ENCODE results near the gene PBX1. TPM values are rescaled to one million over a fixed set of nuclear protein-coding genes. Genes with fewer than 3 reads are reported as not detected.
A peak's percentile ranks its signal among the peaks of the same experiment; 100 is the strongest.

The PBX1 gene
- total and polyA plus RNA-seq, 2 donors from 2014 or later: 14.9 to 91.5 TPM

- Histone ChIP-seq H3K9ac (ENCODE audit: low read length in 3 of 3) (peak overlapping the region; percentile 49 to 95 (median 68)), H3K27ac (ENCODE audit: low read depth in 2 of 2, low read length in 2 of 2) (peak overlapping the region; percentile 35 to 44), H3K4me1 (ENCODE audit: control insufficient read depth in 2 of 3, insufficient read depth in 2 of 3, low read depth in 1 of 3, low read length in 3 of 3) (peaks cover 0 to 13% (median 3%) of the 10 kb centered on the region in 3 donors), H3K9me3 (ENCODE audit: control insufficient read depth in 2 of 3, insufficient read depth in 1 of 3, low read length in 3 of 3) (no peaks in the 10 kb centered on the region), H3K4me3 (ENCODE audit: low read length in 3 of 3) (peak overlapping the region; percentile 77 to 93 (median 86)), H3K27me3 (ENCODE audit: control insufficient read depth, insufficient read depth, low read length) (no peaks in the 10 kb centered on the region), H3K36me3 (ENCODE audit: control insufficient read depth in 2 of 3, insufficient read depth in 3 of 3, low read length in 3 of 3) (no peaks in the 10 kb centered on the region)
- FAIRE-seq: no peak
- peak in 2 of 5 donors; percentile 46 to 54 for DNase-seq
- intact Hi-C loops (cut with DNase I): no loop called here
- TF ChIP-seq CTCF (IDR thresholded peaks at IDR 0.05; ENCODE audit: borderline replicate concordance, extremely low read depth, insufficient read depth): no peak
Observed at GRCh38 chr1:164562947-164563520, 4.0 kb downstream of the PBX1 start.

- H3K27me3 ChIP-seq (ENCODE audit: control insufficient read depth, insufficient read depth, low read length): no peaks in the 10 kb centered on the region
- TF ChIP-seq CTCF (IDR thresholded peaks at IDR 0.05; ENCODE audit: borderline replicate concordance, extremely low read depth, insufficient read depth): no peak
- peak overlapping the region; percentile 43 to 95 (median 68) for H3K9ac ChIP-seq (ENCODE audit: low read length in 3 of 3)
- peaks cover 0 to 3% (median 0%) of the 10 kb centered on the region in 3 donors for H3K36me3 ChIP-seq (ENCODE audit: control insufficient read depth in 2 of 3, insufficient read depth in 3 of 3, low read length in 3 of 3)
- peaks cover 0 to 13% (median 3%) of the 10 kb centered on the region in 3 donors for H3K4me1 ChIP-seq (ENCODE audit: control insufficient read depth in 2 of 3, insufficient read depth in 2 of 3, low read depth in 1 of 3, low read length in 3 of 3)
- no peaks in the 10 kb centered on the region for H3K9me3 ChIP-seq (ENCODE audit: control insufficient read depth in 2 of 3, insufficient read depth in 1 of 3, low read length in 3 of 3)
- FAIRE-seq: no peak
- DNase-seq: peak in 2 of 5 donors; percentile 62 to 65
- H3K27ac ChIP-seq (ENCODE audit: low read depth in 2 of 2, low read length in 2 of 2): peak overlapping the region; percentile 29 to 35
- peak overlapping the region; percentile 77 to 93 (median 86) for H3K4me3 ChIP-seq (ENCODE audit: low read length in 3 of 3)
- intact Hi-C loops (cut with DNase I): no loop called here
Observed at GRCh38 chr1:164563721-164564360, 4.9 kb downstream of the PBX1 start.

GRCh38 chr1:164564378-164564777 lies 5.4 kb downstream of the PBX1 start:
- H3K27ac ChIP-seq (ENCODE audit: low read depth in 2 of 2, low read length in 2 of 2): no peak overlapping the region
- H3K27me3 ChIP-seq (ENCODE audit: control insufficient read depth, insufficient read depth, low read length): no peaks in the 10 kb centered on the region
- peak overlapping the region in 2 of 3 donors; percentile 68 to 95 for H3K9ac ChIP-seq (ENCODE audit: low read length in 3 of 3)
- intact Hi-C loops (cut with DNase I): no loop called here
- FAIRE-seq: no peak
- H3K36me3 ChIP-seq (ENCODE audit: control insufficient read depth in 2 of 3, insufficient read depth in 3 of 3, low read length in 3 of 3): peaks cover 0 to 3% (median 0%) of the 10 kb centered on the region in 3 donors
- DNase-seq: peak in 1 of 5 donors; percentile 31
- no peaks in the 10 kb centered on the region for H3K9me3 ChIP-seq (ENCODE audit: control insufficient read depth in 2 of 3, insufficient read depth in 1 of 3, low read length in 3 of 3)
- H3K4me3 ChIP-seq (ENCODE audit: low read length in 3 of 3): peak overlapping the region; percentile 77 to 93 (median 86)
- peaks cover 0 to 13% (median 3%) of the 10 kb centered on the region in 3 donors for H3K4me1 ChIP-seq (ENCODE audit: control insufficient read depth in 2 of 3, insufficient read depth in 2 of 3, low read depth in 1 of 3, low read length in 3 of 3)
- TF ChIP-seq CTCF (IDR thresholded peaks at IDR 0.05; ENCODE audit: borderline replicate concordance, extremely low read depth, insufficient read depth): no peak

Measured in kidney (tissue), 14 donors.